IPS-NIHi7 (cell line): Measurements from ENCODE around the gene LTB4R.

ENCODE experiments used
- DNase-seq: peaks from one replicate; pipeline ENCODE4 v3.0.0; 2012; ENCODE audit warnings: mixed read lengths; ENCODE audit errors: extremely low spot score

LTB4R gene

DNA sequence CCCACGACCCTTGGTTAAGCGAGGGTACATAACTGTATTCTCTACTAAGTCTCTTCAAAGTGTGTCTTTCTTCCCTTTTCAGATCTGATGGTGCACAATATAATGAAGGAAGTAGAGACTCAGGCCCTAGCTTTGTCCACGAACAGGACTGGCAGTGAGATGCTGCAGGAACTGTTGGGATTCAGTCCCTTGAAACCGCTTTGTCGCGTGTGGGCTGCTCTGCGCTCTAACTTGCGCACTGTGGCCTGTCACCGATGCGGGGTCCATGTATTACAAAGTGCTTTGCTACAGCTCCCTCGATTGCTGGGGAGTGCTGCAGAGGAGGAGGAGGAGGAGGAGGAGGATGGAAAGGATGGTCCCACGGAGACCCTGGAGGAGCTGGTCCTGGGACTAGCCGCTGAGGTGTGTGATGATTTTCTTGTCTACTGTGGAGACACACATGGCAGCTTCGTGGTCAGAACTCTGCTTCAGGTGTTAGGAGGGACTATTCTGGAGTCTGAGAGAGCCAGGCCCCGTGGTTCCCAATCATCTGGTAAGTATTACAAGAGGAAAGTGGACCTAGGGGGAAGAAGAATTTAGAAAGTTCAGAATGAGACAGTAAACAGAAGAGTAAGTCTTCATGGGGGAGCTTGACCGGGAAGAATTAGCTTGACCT lies 10.8 kb upstream of the LTB4R start:
- no peak for DNase-seq

DNA sequence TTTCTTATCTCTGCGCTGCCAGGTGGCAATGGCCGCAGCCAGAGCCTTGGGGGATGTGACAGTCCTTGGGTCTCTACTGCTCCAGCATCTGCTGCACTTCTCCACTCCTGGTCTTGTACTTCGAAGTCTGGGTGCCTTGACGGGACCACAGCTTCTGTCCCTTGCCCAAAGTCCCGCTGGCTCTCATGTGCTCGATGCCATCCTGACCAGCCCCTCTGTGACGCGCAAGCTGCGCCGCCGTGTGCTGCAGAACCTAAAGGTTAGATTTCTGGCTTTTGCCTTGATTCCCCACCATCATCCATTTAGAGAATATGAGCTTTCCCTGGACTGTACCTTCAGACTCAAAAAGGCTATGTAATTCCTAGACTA lies 7.3 kb upstream of the LTB4R start:
- DNase-seq, result no peak

GRCh38 chr14:24307156-24307574 lies 4.1 kb upstream of the LTB4R start:
- DNase-seq, result no peak

GRCh38 chr14:24307575-24308341 lies 3.5 kb upstream of the LTB4R start, which contains the start of gene CIDEB:
Gene CIDEB, minus strand, starts transcription at chr14:24307977. Its CDS starts 119 bp downstream, at chr14:24307858.
- peak; percentile 77 for DNase-seq

DNA sequence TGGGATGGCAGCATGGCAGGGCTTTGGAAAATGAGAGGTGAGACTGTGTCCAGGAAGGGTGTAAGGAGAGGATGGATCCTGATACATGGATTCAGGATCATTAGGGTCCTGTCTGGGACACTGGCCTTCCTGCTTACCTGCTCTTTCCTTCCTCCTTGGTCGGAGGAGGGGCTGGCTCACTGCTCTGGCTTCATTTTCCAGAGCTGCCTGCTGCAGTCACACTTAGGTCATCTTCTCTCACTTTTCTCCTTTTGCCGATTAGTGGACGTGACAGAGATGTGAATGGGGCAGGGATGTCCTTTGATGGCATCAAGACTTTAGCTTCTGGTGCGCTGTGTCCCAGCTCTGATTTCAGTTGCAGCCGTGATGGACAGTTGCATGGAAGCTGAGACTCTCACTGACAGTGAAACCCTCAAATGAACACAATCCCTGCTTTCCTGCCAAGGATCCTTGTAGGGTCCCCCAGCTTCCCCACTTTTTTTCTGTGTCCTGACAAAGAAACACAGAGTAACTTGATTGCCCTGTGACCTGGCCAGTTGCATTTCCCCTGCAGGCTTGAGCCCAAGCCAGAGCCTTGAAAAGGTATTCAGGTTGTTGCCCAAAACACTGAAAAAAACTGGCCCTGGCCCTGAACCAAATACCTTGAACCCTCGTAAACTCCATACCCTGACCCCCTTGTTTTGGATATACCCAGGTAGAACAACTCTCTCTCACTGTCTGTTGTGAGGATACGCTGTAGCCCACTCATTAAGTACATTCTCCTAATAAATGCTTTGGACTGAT lies 2.8 kb upstream of the LTB4R start:
- no peak for DNase-seq

- DNase-seq, result no peak
Observed at GRCh38 chr14:24309538-24310264, 1.6 kb upstream of the LTB4R start, which contains the start of gene LTB4R2. Gene LTB4R2, plus strand, starts transcription at chr14:24310140. Its CDS starts 525 bp downstream, at chr14:24310665.

DNA sequence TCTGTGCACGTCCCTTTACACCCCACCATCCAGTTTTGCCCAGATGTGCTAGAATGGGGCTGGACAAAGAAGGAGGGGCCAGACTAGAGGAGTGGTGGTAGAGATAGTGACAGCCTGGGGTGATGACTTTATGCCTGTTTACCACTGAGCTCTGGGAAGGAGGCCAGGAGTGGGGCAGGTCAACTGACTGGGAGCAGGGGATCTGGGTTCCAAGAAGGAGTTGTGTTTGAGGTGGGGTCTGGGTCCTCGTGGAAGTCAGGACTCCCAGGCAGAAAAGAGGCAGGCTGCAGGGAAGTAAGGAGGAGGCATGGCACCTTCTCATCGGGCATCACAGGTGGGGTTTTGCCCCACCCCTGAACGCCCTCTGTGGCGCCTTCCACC lies 1.0 kb upstream of the LTB4R start:
- DNase-seq, result no peak

GRCh38 chr14:24311837-24312615 lies 724 bp downstream of the LTB4R start:
- no peak for DNase-seq

- no peak for DNase-seq
Observed at GRCh38 chr14:24312736-24313507, 1.6 kb downstream of the LTB4R start.

- no peak for DNase-seq
Observed at GRCh38 chr14:24313913-24314312, 2.6 kb downstream of the LTB4R start.

GRCh38 chr14:24314377-24315193 lies 3.3 kb downstream of the LTB4R start:
- DNase-seq, result no peak

- no peak for DNase-seq
Observed at GRCh38 chr14:24315243-24315806, 4.0 kb downstream of the LTB4R start.

GRCh38 chr14:24315807-24316596 lies 4.7 kb downstream of the LTB4R start:
- DNase-seq, result peak; percentile 31

DNA sequence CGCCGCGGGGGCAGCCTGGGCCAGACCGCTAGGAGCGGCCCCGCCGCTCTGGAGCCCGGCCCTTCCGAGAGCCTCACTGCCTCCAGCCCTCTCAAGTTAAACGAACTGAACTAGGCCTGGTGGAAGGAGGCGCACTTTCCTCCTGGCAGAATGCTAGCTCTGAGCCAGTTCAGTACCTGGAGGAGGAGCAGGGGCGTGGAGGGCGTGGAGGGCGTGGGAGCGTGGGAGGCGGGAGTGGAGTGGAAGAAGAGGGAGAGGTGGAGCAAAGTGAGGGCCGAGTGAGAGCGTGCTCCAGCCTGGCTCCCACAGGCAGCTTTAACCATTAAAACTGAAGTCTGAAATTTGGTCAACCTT lies 5.3 kb downstream of the LTB4R start:
- DNase-seq, result no peak

GRCh38 chr14:24317141-24317928 lies 6.0 kb downstream of the LTB4R start:
- DNase-seq, result no peak

- no peak for DNase-seq
Observed at GRCh38 chr14:24321212-24321975, 10.1 kb downstream of the LTB4R start.

DNA sequence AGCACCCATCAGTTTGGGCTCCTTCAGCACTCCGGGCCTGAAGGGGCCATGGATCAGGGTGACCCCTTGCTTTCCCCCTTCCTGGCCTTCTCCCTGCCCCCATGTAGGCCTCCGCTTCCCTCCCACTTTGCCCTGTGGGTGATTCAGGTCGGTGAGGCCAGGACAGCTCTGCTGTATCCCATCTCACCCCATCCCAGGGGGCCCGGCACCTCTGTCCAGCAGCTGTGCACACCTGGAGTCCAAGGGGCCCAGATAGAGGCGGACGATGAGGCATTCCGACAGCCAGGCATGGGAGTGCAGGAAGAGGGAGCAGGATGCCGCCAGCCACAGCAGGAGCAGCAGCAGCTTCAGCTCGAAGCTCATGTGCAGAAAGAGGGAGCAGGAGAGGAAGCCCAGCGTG lies 11.4 kb downstream of the LTB4R start:
- DNase-seq, result no peak
